ENCODE data around the gene PRUNE1. TPM values are rescaled to one million over a fixed set of nuclear protein-coding genes. Genes with fewer than 3 reads are reported as not detected.

PRUNE1 gene, protein sequence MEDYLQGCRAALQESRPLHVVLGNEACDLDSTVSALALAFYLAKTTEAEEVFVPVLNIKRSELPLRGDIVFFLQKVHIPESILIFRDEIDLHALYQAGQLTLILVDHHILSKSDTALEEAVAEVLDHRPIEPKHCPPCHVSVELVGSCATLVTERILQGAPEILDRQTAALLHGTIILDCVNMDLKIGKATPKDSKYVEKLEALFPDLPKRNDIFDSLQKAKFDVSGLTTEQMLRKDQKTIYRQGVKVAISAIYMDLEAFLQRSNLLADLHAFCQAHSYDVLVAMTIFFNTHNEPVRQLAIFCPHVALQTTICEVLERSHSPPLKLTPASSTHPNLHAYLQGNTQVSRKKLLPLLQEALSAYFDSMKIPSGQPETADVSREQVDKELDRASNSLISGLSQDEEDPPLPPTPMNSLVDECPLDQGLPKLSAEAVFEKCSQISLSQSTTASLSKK
- 3.1 and 5.5 TPM in 2 replicates for total RNA-seq

DNA sequence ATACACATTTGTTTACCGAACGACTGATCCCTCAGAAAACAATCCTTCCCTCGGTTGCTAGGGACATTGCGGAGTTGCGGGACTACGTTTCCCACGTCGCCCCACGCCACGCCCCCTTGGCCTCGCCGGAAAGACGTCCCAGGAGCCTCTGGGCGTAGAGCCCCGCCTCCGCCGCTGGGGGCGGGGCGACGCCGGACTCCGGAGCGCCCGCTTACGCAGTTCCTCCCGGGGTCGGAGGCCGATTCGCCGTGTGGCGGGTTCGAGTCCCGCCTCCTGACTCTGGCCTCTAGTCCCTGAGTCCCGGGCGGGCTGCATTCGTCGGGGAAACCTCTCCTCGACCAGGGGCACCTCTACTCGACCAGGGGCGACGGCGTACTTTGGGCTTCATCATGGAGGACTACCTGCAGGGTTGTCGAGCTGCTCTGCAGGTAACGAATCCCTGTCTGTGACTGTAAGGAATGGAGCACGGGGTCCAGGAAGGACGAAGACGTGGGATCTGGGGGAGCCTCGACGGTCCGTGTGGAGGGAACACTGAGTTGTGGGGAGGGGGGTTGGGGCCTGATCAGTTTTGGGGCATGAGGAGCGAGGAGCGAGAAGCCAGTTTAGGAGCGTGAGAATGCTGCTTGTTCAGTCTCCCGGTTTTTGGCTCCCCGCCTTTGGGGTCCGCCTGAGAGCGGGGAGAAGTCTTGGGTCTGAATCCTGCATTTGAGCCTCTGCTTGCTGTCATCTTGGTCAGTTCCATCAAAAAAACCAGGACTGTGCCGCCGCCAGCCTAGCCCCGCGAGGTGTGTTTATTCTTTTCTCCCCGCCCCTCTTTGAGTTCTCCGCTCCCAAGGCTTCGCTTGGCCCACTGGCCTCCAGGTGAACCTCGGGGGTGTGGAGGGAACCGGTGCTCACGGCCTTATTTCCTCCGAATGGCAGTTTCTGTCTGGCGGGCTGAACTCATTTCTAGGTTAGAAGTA is at the start of gene PRUNE1:
PRUNE1 (plus strand) TSS at position 206 of the 962 bp plus-strand sequence; CDS start at position 390, 184 bp downstream.

GRCh38 chr1:150974580-150975478 is 33.4 kb upstream of the PRUNE1 start, which contains the start of gene CERS2:
Gene CERS2 (minus strand): TSS chr1:150974835. CDS start chr1:150969090, 5,745 bp downstream.

DNA sequence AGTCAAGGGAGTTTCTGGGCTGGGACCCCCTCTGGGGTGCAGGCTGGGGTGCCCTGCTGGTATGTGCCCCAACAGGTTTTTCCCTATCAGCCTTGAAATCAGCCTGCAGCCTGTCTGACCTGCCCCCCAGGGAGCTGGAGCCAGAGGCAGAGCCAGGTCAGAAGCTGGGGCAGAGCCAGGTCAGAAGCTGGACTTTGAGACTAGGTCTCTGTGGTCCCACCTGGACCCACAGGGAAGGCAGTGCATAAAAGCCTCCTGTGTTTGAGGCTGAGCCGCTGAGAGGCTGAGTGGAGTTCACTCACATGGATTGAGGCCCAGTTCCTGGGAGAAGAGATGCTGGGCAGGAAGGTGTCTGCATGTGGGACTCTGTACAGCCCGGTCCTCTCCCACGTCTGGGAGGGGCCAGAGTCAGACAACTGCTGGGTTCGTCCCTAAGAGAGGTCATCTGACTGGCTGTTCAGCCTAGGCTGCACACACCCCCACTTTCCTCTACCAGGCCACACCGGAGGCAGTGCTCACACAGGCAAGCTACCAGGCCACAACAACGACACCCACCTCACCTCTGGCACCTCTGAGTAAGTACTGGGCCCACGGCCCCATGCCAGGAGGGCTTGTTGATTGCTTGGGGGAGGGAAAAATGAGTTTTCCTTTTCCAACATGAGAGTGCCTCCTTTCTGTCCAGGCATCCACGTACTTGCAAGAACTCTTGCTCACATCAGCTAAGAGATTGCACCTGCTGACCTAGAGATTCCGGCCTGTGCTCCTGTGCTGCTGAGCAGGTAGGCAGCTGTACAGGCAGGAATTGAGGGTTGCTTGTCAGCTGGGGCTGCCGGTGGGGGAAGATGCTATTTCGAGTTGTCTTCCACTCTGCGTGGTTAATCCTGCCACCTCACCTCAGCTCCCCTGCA is 26.2 kb upstream of the PRUNE1 start, which contains the start of gene ANXA9:
ANXA9 (plus strand) TSS at position 488 of the 908 bp plus-strand sequence. CDS start 814 bp downstream, outside the sequence.

DNA sequence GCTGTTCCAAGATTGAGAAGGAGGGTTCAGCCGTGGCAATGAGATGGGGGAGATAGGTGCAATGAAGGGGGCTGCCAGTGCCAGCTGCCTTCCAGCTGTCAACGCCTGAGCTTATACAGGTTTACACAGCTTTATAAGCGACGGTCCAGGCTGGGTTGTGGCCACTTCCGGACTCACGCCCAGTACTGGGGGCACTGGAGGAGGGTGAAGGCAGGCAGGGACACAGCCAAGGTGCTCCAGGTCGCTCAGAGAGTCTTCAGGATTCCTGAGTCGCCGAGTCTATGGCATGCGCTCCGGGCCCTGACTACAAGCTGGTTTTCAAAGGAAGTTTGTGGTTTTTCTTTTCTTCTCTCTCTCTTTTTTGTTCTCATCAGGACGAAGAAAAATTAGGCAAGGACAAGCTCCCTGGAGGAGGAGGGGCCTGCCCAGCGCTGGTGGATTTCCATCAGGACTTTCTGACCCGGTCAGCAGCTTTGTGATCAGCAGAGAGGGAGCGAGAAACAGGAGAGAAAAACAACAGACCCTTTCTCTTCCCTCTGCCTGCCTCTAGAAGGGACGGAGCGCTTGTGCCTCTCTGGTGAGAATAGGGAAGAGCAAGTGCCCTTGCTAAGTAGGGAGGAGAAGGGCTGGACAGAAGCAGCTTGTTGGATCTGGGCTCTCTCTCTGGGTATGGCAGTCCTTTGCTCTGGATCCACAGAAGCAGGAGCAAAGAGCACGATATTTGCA is 1.8 kb upstream of the PRUNE1 start, which contains the start of gene MINDY1:
MINDY1 (minus strand) TSS at position 576 of the 726 bp plus-strand sequence. CDS start 4,285 bp downstream, outside the sequence.

GRCh38 chr1:151036356-151036755 is 28.1 kb downstream of the PRUNE1 start, which contains the start of gene BNIPL:
Gene BNIPL (plus strand): TSS chr1:151036586. CDS start chr1:151036726, 140 bp downstream.

DNA sequence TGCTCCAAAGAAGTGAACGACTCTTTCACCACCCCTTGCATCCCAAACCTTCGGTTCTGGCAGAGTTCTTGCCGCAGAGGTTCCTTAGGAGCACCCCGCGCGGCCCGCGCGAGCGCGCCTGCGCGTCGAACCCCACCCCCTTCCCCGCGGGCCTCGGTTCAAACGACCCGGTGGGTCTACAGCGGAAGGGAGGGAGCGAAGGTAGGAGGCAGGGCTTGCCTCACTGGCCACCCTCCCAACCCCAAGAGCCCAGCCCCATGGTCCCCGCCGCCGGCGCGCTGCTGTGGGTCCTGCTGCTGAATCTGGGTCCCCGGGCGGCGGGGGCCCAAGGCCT is 39.3 kb downstream of the PRUNE1 start, which contains the start of gene C1orf56:
C1orf56 (plus strand) TSS at position 161 of the 334 bp plus-strand sequence; CDS start at position 258, 97 bp downstream.

DNA sequence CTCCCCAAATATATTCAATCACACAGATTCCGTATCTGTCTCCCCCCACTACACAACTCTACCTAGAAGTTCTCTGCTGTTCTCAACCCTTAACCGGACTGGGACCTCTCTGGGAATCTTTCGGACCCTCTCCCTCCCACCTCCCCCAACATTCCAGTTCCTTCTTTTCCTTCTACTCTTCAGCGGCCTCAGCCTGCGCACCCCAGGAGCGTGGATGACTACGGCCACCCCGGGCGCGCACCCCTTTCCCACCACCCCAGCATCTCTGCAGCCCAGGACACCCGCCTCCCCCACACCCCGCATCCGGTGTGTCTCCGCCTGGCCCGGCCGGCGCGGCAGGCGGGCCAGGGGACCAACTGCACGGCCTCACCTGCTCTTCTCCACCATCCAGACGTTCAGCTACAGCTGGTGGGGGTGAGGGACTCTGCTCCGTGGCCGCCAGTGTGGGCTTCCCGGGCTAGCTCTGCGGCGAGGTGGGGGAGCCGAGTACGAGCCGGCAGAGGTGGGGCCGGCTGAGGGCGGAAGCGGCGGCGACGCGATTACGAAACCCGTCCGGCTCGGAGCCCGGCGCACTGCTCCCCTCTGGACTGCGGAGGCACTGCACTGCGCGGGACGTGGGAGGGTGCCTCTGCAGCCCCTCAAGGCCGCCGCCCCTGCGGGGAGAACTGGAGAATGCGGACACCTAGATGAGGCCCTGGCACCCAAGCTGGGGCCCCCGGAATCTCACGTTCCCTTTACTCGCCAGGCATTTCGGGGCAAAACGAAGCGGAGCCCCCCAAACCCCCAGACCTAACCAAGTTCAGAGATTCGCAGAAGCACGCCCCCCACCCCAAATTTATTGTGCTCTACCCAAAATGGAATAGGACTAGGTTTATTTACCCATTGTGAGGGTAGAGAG is 51.1 kb downstream of the PRUNE1 start, which contains the start of gene CDC42SE1:
CDC42SE1 (minus strand) TSS at position 514 of the 898 bp plus-strand sequence. CDS start 3,892 bp downstream, outside the sequence.

DNA sequence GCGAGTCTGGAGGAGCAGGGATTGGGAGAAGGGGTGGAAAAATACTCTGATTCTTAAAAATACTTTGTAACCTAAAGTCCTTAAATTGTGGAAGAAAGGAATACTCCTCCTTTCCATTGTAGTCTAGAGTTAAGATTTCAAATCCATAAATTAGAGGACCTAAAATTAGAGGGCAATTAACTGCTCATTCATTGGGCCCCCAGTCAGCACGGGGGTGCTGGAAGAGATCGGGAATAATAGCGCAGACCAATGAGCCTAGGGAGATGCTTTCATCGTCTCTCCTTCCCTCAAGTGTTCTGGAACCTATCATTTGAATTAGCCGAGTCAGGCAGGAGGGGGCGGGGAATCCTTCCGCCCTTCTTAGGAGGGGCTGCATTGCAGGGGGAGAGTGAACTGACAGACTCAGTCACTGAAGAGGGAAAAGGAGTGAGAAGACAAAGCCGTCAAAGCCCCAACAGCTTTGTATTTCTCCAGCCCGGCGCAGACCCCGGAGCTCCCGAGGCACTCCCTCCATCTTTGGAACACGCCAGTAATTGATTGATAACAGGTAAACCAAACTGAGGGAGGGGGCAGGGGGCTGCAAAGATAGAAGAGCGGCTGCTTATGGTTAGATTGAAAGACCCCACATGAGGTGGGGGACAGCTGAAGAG is 51.9 kb downstream of the PRUNE1 start, which contains the start of gene MLLT11:
MLLT11 (plus strand) TSS at position 391 of the 650 bp plus-strand sequence. CDS start 6,828 bp downstream, outside the sequence.

GRCh38 chr1:151070474-151071276 is 62.4 kb downstream of the PRUNE1 start, which contains the start of gene GABPB2:
Gene GABPB2 (plus strand): TSS chr1:151070761. CDS start chr1:151088190, 17,429 bp downstream.

Other genes with a start within 250 kb of the PRUNE1 start
- gene CTSS, start 242.7 kb upstream of the PRUNE1 start, total RNA-seq: 10.6 and 12.9 TPM in 2 replicates
- 2.3 and 3.2 TPM in 2 replicates for gene CTSK, start 200.2 kb upstream of the PRUNE1 start, total RNA-seq
- 16.7 and 26.8 TPM in 2 replicates for gene ARNT, start 131.8 kb upstream of the PRUNE1 start, total RNA-seq
- not detected in 2 replicates for gene CTXND2, start 121.3 kb upstream of the PRUNE1 start, total RNA-seq
- 34.0 and 35.1 TPM in 2 replicates for gene SETDB1, start 82.1 kb upstream of the PRUNE1 start, total RNA-seq
- gene CERS2, start 33.6 kb upstream of the PRUNE1 start, total RNA-seq: 65.1 and 87.3 TPM in 2 replicates
- gene ANXA9, start 26.2 kb upstream of the PRUNE1 start, total RNA-seq: not detected in 2 replicates
- 5.7 and 10.5 TPM in 2 replicates for gene MINDY1, start 1.5 kb upstream of the PRUNE1 start, total RNA-seq
- under 0.01 and 0.09 TPM in 2 replicates for gene BNIPL, start 28.1 kb downstream of the PRUNE1 start, total RNA-seq
- gene C1orf56, start 39.3 kb downstream of the PRUNE1 start, total RNA-seq: 0.81 and 1.3 TPM in 2 replicates
- gene CDC42SE1, start 51.2 kb downstream of the PRUNE1 start, total RNA-seq: 56.3 and 58.8 TPM in 2 replicates
- 1.8 and 4.8 TPM in 2 replicates for gene MLLT11, start 51.9 kb downstream of the PRUNE1 start, total RNA-seq
- 6.6 and 8.6 TPM in 2 replicates for gene GABPB2, start 62.3 kb downstream of the PRUNE1 start, total RNA-seq
- gene SEMA6C, start 138.2 kb downstream of the PRUNE1 start, total RNA-seq: 8.9 and 11.3 TPM in 2 replicates
- not detected in 2 replicates for gene TNFAIP8L2, start 148.2 kb downstream of the PRUNE1 start, total RNA-seq
- 2.9 and 4.8 TPM in 2 replicates for gene LYSMD1, start 157.5 kb downstream of the PRUNE1 start, total RNA-seq
- 20.8 and 21.0 TPM in 2 replicates for gene SCNM1, start 157.7 kb downstream of the PRUNE1 start, total RNA-seq
- 0.28 and 0.36 TPM in 2 replicates for gene TMOD4, start 167.5 kb downstream of the PRUNE1 start, total RNA-seq
- 56.9 and 58.1 TPM in 2 replicates for gene VPS72, start 181.7 kb downstream of the PRUNE1 start, total RNA-seq
- gene PIP5K1A, start 190.1 kb downstream of the PRUNE1 start, total RNA-seq: 37.8 and 48.8 TPM in 2 replicates
- gene PSMD4, start 246.3 kb downstream of the PRUNE1 start, total RNA-seq: 296 and 298 TPM in 2 replicates